ENCODE data around the gene SH3GL1.

- no peak for TF ChIP-seq CTCF (optimal IDR thresholded peaks at IDR 0.05 in 1 of 3, IDR thresholded peaks at IDR 0.05 in 1 of 3, conservative IDR thresholded peaks at IDR 0.05 in 1 of 3; ENCODE audit: extremely low read depth in 1 of 3, insufficient read depth in 2 of 3, low read length in 3 of 3)
- TF ChIP-seq EZH2 (IDR thresholded peaks at IDR 0.05; ENCODE audit: low read length), result no peak
Measured at GRCh38 chr19:4406626-4407025, 6.3 kb upstream of the SH3GL1 start.

All from keratinocyte (primary cell).